OCI-LY3 (cell line): ENCODE results near the gene RBM20.

Experiments
- EZH2phosphoT487 ChIP-seq: fragments of 200-600 bp; shearing (Covaris generic); IDR thresholded peaks from 2 replicates; pipeline ENCODE4 v1.6.1; 2018; ENCODE audit warnings: antibody characterized with exemption, mixed run types, low read depth
- TF ChIP-seq, protein P1 (sequence below): fragments of 200-600, 300-600 bp; sonication (generic); IDR thresholded peaks from 2 replicates; pipeline ENCODE4 v1.5.1; 2014; ENCODE audit warnings: antibody characterized with exemption, low read length, low read depth

DNA sequence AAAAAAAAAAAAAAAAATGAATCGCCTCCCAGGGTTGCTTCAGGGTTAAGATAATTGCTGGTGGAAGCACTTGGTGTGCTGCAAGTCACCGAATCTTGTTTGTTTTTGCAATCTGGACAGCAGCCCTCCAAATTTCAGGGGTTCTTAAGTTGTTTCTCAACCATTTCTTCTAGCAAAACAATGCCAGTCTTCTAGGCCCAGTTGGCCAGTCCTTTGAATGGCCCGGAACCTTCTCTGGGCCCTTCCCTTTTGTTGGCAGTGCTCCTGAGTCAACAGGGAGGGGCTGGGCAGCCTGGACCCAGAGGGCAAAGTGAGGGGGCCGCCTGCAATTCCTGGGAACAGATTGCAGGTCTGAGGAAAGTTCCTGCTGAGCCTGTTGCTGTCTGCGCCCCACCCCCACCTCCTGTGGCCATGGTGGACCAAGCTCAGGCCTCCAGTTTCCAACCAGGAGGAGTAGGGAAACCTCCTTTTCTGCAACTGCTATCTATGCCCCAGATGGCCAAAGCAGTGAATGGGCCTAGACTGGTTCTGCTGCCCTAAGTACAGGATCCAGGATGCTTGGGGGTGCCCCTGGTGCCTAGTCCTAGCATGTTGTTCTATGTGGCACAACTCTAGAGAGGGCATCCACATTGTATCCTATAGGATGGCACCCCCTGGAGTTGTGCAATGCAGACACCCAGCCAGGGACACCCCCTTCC, 196.2 kb downstream of the RBM20 start:
- TF ChIP-seq, protein P1, sequence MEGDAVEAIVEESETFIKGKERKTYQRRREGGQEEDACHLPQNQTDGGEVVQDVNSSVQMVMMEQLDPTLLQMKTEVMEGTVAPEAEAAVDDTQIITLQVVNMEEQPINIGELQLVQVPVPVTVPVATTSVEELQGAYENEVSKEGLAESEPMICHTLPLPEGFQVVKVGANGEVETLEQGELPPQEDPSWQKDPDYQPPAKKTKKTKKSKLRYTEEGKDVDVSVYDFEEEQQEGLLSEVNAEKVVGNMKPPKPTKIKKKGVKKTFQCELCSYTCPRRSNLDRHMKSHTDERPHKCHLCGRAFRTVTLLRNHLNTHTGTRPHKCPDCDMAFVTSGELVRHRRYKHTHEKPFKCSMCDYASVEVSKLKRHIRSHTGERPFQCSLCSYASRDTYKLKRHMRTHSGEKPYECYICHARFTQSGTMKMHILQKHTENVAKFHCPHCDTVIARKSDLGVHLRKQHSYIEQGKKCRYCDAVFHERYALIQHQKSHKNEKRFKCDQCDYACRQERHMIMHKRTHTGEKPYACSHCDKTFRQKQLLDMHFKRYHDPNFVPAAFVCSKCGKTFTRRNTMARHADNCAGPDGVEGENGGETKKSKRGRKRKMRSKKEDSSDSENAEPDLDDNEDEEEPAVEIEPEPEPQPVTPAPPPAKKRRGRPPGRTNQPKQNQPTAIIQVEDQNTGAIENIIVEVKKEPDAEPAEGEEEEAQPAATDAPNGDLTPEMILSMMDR = no peak
- no peak for TF ChIP-seq EZH2phosphoT487
